DOHH2 (cell line): ENCODE results near the gene FBXO31.

Source experiments
- CTCF ChIP-seq: fragments of 200-600 bp; sonication (generic); IDR thresholded peaks from one replicate; pipeline ENCODE4 v1.5.1; 2014; ENCODE audit warnings: antibody characterized with exemption, mild to moderate bottlenecking, low read depth, low read length; ENCODE audit not compliant: poor library complexity, severe bottlenecking
- EZH2phosphoT487 ChIP-seq: fragments of 200-600 bp; sonication (generic); IDR thresholded peaks from 2 replicates; pipeline ENCODE4 v1.6.1; 2017; ENCODE audit warnings: borderline replicate concordance, mild to moderate bottlenecking, antibody characterized with exemption, low read length, moderate library complexity, mixed read lengths

GRCh38 chr16:87366288-87366687 lies 17.3 kb downstream of the FBXO31 start:
- TF ChIP-seq CTCF (no peak), EZH2phosphoT487 (no peak)
